H1 (cell line): ENCODE data around the gene SNRNP200. TPM values are rescaled to one million over a fixed set of nuclear protein-coding genes. Genes with fewer than 3 reads are reported as not detected.

Experiments
- CTCF ChIA-PET: fragments of 300-600 bp; sonication (Branson Sonifier 250); formaldehyde crosslinking; loops from one replicate; lab custom pipeline; 2021; ENCODE audit not compliant: partially characterized antibody; lab: Charles Lee
- POLR2A ChIA-PET: fragments of 300-600 bp; sonication (Branson Sonifier 250); formaldehyde crosslinking; loops from one replicate; lab custom pipeline; 2021; ENCODE audit warnings: inconsistent platforms; ENCODE audit not compliant: partially characterized antibody; lab: Charles Lee
- DNase-seq, 2 experiments: peaks; one replicate each; pipeline versions ENCODE4 v3.0.0 to v3.0.0-alpha.2; 2010 to 2022; ENCODE audit warnings: low spot score in 2 of 2, low read depth in 1 of 2, mixed read lengths in 1 of 2
- FAIRE-seq: peaks from 2 replicates; lab custom pipeline; 2011; peaks lifted over from hg19 to GRCh38; lab: Jason Lieb, UNC
- H2AFZ ChIP-seq: 2 replicates; pipeline ENCODE4 v1.8.1; 2012; ENCODE audit warnings: low read length, inconsistent platforms
- H2AK5ac ChIP-seq: 2 replicates; pipeline ENCODE4 v1.6.1; 2013; ENCODE audit warnings: low read depth, low read length
- H2BK120ac ChIP-seq: replicated peaks from 2 replicates; pipeline ENCODE3; 2013; ENCODE audit warnings: low read depth, low read length, inconsistent platforms
- H2BK12ac ChIP-seq: 2 replicates; pipeline ENCODE4 v1.6.1; 2013; ENCODE audit warnings: low read depth, low read length
- H2BK15ac ChIP-seq: 2 replicates; pipeline ENCODE4 v1.6.1; 2013; ENCODE audit warnings: low read length
- H2BK20ac ChIP-seq: 2 replicates; pipeline ENCODE4 v1.6.1; 2013; ENCODE audit warnings: low read length
- H2BK5ac ChIP-seq: 2 replicates; pipeline ENCODE4 v1.6.1; 2013; ENCODE audit warnings: low read depth, low read length
- H3K14ac ChIP-seq: 2 replicates; pipeline ENCODE4 v1.6.1; 2013; ENCODE audit warnings: inconsistent platforms; ENCODE audit not compliant: insufficient read length
- H3K18ac ChIP-seq: 2 replicates; pipeline ENCODE4 v1.6.1; 2013; ENCODE audit warnings: low read length; ENCODE audit errors: extremely low read depth
- H3K23ac ChIP-seq: 2 replicates; pipeline ENCODE4 v1.6.1; 2013; ENCODE audit warnings: inconsistent platforms; ENCODE audit not compliant: insufficient read length
- H3K23me2 ChIP-seq: 2 replicates; pipeline ENCODE4 v1.6.1; 2013; ENCODE audit warnings: low read depth, low read length
- H3K27ac ChIP-seq: 2 replicates; pipeline ENCODE4 v1.6.1; 2011; ENCODE audit warnings: low read depth, low read length, inconsistent platforms
- H3K27me3 ChIP-seq, 4 experiments: replicated peaks in 1 of 4; 1 replicate in 1 of 4; 2 replicates in 3 of 4; pipeline versions ENCODE4 v1.6.1 to v1.8.1; 2011 to 2013; ENCODE audit warnings: low read length in 3 of 4, mild to moderate bottlenecking in 3 of 4, inconsistent platforms in 2 of 4, mixed read lengths in 2 of 4, moderate library complexity in 1 of 4; ENCODE audit not compliant: control insufficient read depth in 3 of 4, insufficient read depth in 3 of 4; ENCODE audit errors: extremely low read depth in 1 of 4
- H3K36me3 ChIP-seq, 4 experiments: 2 replicates each; pipeline versions ENCODE4 v1.6.1 to v1.8.1; 2011 to 2013; ENCODE audit warnings: mild to moderate bottlenecking in 4 of 4, low read length in 3 of 4, moderate library complexity in 2 of 4, control low read depth in 1 of 4, inconsistent platforms in 1 of 4; ENCODE audit not compliant: insufficient read depth in 4 of 4, control insufficient read depth in 2 of 4
- H3K4ac ChIP-seq: replicated peaks from 2 replicates; pipeline ENCODE3; 2013; ENCODE audit warnings: low read length, low read depth, mixed read lengths, inconsistent platforms; ENCODE audit not compliant: insufficient read length
- H3K4me1 ChIP-seq, 4 experiments: replicated peaks in 1 of 4; 1 replicate in 1 of 4; 2 replicates in 3 of 4; pipeline versions ENCODE4 v1.6.1 to v1.8.1; 2011 to 2013; ENCODE audit warnings: low read length in 3 of 4, inconsistent platforms in 2 of 4, mixed read lengths in 1 of 4; ENCODE audit not compliant: insufficient read depth in 4 of 4, control insufficient read depth in 3 of 4
- H3K4me2 ChIP-seq, 2 experiments: 2 replicates each; pipeline versions ENCODE4 v1.6.1 to v1.8.1; 2011 to 2013; ENCODE audit warnings: low read depth in 2 of 2, low read length in 2 of 2, control low read depth in 1 of 2, inconsistent platforms in 1 of 2, mild to moderate bottlenecking in 1 of 2; ENCODE audit not compliant: insufficient read depth in 1 of 2
- H3K4me3 ChIP-seq, 4 experiments: fragments of 200-600, 300-600 bp in 1 of 4; sonication (generic), shearing (Covaris generic), sonication (Bioruptor Twin) in 1 of 4; 2 replicates each; pipeline versions ENCODE4 v1.5.1 to v1.8.1; 2011 to 2016; ENCODE audit warnings: low read length in 4 of 4, low read depth in 3 of 4, control low read depth in 2 of 4, inconsistent platforms in 2 of 4, mild to moderate bottlenecking in 2 of 4, mixed read lengths in 1 of 4, moderate library complexity in 1 of 4; ENCODE audit not compliant: insufficient read depth in 2 of 4; ENCODE audit errors: extremely low read depth in 1 of 4
- H3K56ac ChIP-seq: replicated peaks from 2 replicates; pipeline ENCODE3; 2013; ENCODE audit warnings: low read depth, mild to moderate bottlenecking, mixed read lengths, low read length, inconsistent platforms; ENCODE audit not compliant: insufficient read length
- H3K79me1 ChIP-seq: 2 replicates; pipeline ENCODE4 v1.6.1; 2013; ENCODE audit warnings: low read depth, low read length, control low read depth
- H3K79me2 ChIP-seq, 2 experiments: 2 replicates each; pipeline versions ENCODE4 v1.6.1 to v1.8.1; 2012 to 2013; ENCODE audit warnings: low read length in 2 of 2, mild to moderate bottlenecking in 2 of 2, inconsistent platforms in 1 of 2; ENCODE audit not compliant: insufficient read depth in 2 of 2, control insufficient read depth in 1 of 2
- H3K9ac ChIP-seq, 4 experiments: replicated peaks in 1 of 4; 1 replicate in 1 of 4; 2 replicates in 3 of 4; pipeline versions ENCODE4 v1.6.1 to v1.8.1; 2011 to 2013; ENCODE audit warnings: low read depth in 3 of 4, low read length in 3 of 4, control low read depth in 2 of 4, mild to moderate bottlenecking in 2 of 4, moderate library complexity in 2 of 4, inconsistent platforms in 1 of 4; ENCODE audit errors: extremely low read depth in 1 of 4
- H3K9me3 ChIP-seq, 2 experiments: 2 replicates each; pipeline versions ENCODE4 v1.6.1 to v1.8.1; 2012 to 2013; ENCODE audit warnings: mild to moderate bottlenecking in 2 of 2, moderate library complexity in 2 of 2, control low read depth in 1 of 2, inconsistent platforms in 1 of 2, low read depth in 1 of 2, low read length in 1 of 2, mixed read lengths in 1 of 2; ENCODE audit not compliant: insufficient read depth in 2 of 2
- H4K20me1 ChIP-seq, 2 experiments: replicated peaks in 1 of 2; 2 replicates each; pipeline versions ENCODE3 to v1.8.1; 2011 to 2013; ENCODE audit warnings: inconsistent platforms in 2 of 2, low read length in 2 of 2, mild to moderate bottlenecking in 1 of 2; ENCODE audit not compliant: insufficient read depth in 2 of 2, control insufficient read depth in 1 of 2
- H4K5ac ChIP-seq: 2 replicates; pipeline ENCODE4 v1.6.1; 2013; ENCODE audit warnings: low read length, low read depth, mixed read lengths, inconsistent platforms; ENCODE audit not compliant: insufficient read length
- H4K8ac ChIP-seq: 2 replicates; pipeline ENCODE4 v1.8.0; 2013; ENCODE audit warnings: mild to moderate bottlenecking, moderate library complexity, low read length, inconsistent platforms; ENCODE audit not compliant: insufficient read depth; ENCODE audit errors: extremely low read depth
- H4K91ac ChIP-seq: replicated peaks from 2 replicates; pipeline ENCODE3; 2013; ENCODE audit warnings: low read length, mixed read lengths, inconsistent platforms; ENCODE audit not compliant: insufficient read length
- CHD2 ChIP-seq: IDR thresholded peaks from 2 replicates; pipeline ENCODE4 v1.6.1; 2012; ENCODE audit warnings: low read length, improper control_type of control experiment
- FOSL1 ChIP-seq: IDR thresholded peaks from 2 replicates; pipeline ENCODE4 v1.6.1; 2011; ENCODE audit warnings: mild to moderate bottlenecking, low read depth, low read length, moderate library complexity; ENCODE audit not compliant: insufficient read depth
- RNF2 ChIP-seq: fragments of 200-900, 300-1000 bp; sonication (generic); IDR thresholded peaks from 2 replicates; pipeline ENCODE4 v1.7.1; 2016; ENCODE audit warnings: borderline replicate concordance, low read depth, mild to moderate bottlenecking, antibody characterized with exemption, low read length; ENCODE audit not compliant: poor library complexity, severe bottlenecking; ENCODE audit errors: missing control alignments
- SIX5 ChIP-seq: IDR thresholded peaks from 2 replicates; pipeline ENCODE4 v1.6.1; 2011; ENCODE audit warnings: mild to moderate bottlenecking, low read depth, low read length
- SP2 ChIP-seq: IDR thresholded peaks from 2 replicates; pipeline ENCODE4 v1.6.1; 2012; ENCODE audit warnings: mild to moderate bottlenecking, low read length, inconsistent platforms
- YY1 ChIP-seq: IDR thresholded peaks from 2 replicates; pipeline ENCODE4 v1.6.1; 2011; ENCODE audit warnings: low read depth, mild to moderate bottlenecking, low read length
- WGBS, 2 experiments: shearing (Covaris generic) in 1 of 2; methylation state at CpG; one replicate each; pipeline versions ENCODE4 v1.1.6 to v1.1.7; 2013 to 2015; ENCODE audit warnings: low lambda C conversion rate in 2 of 2, mixed read lengths in 2 of 2, inconsistent platforms in 1 of 2, low coverage in 1 of 2, missing lambda C conversion rate in 1 of 2; ENCODE audit not compliant: insufficient replicate concordance in 2 of 2, insufficient coverage in 1 of 2, insufficient read length in 1 of 2; ENCODE audit errors: extremely low coverage in 1 of 2, missing lambda C conversion rate in 1 of 2; 5-methylcytosine and 5-hydroxymethylcytosine counted together
- polyA plus RNA-seq, 7 experiments: library from polyadenylated mRNA; depleted of rRNA in 3 of 7; stranded (reverse) in 5 of 7; unstranded in 2 of 7; fragments of >200 nt in 5 of 7; fragments of 200-250 nt in 2 of 7; gene quantifications; 1 replicate in 5 of 7; 2 replicates in 1 of 7; 4 replicates in 1 of 7; pipeline versions ENCODE4 v1.2.1 to v1.2.3, GENCODE V29; 2011 to 2013; ENCODE audit warnings: missing spikeins in 2 of 7, mixed read lengths in 2 of 7
- total RNA-seq: library from RNA; stranded (reverse); fragmentation: NEBNext Ultra II Directional; extraction: Animal tissue kit (Norgen Biotek cat#: 25700); gene quantifications from 2 replicates; pipeline ENCODE4 v1.2.1, GENCODE V29; 2021

The SNRNP200 gene
- total and polyA plus RNA-seq, 2 of the 8 experiments (the other 6 are each of a cell fraction or from before 2014, with no cell fraction given): 190 to 289 TPM

DNA sequence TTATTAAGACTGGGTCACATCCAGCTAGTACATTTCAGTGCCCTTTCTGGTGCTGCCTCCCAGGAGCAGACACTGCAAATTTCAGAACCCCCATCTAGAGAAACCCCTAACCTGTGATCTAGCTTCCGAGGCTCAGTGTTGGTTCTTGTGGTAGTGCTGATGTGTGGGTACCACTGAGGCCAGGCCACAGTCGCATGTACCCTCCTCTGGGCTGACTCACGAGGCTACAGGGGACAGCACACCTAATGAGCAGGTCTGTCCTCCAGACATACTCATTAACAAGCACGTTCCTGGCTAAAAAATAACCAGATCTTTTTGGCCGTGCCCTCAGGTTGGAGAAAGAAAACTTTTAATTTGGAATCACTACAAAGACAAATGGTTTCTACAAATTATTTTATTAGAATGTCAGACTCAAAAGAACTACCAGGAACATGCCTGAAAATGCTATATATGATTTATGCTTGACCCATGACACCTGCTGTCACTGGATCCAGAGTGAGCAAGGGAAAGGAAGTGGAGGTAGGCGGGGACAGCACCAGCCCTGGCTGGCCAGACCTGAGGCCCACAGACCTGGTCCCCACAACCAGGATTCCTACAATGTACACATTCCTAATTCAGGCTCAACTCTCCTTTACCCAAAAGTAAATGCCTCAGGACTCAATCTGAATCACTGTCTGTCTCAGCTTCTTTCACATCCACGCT is 30.8 kb downstream of the SNRNP200 start:
- ChIA-PET CTCF (interaction anchor here (0.6 to 1.3 kb wide), 3 partner anchors 17 to 88 kb away, joined by 3 read pairs; no protein-coding TSS in a partner anchor), POLR2A (interaction anchor here (1.1 to 5.2 kb wide), 5 partner anchors 9 to 71 kb away, joined by 3 to 42 read pairs (median 6); no protein-coding TSS in a partner anchor)
- H2BK15ac ChIP-seq: no peak overlapping the region

More for the DNA sequence above, 30.8 kb downstream of the SNRNP200 start:
- H3K18ac ChIP-seq: no peak overlapping the region
- FAIRE-seq: no peak
- no peaks in the 10 kb centered on the region for H3K23me2 ChIP-seq
- H3K27ac ChIP-seq: no peak overlapping the region
- H2AFZ ChIP-seq: no peak overlapping the region
- H3K79me2 ChIP-seq: no peaks in the 10 kb centered on the region
- H3K4me3 ChIP-seq: no peak overlapping the region
- no peak overlapping the region for H4K91ac ChIP-seq
- H3K23ac ChIP-seq: no peak overlapping the region
- no peak overlapping the region for H2BK20ac ChIP-seq
- H3K14ac ChIP-seq: no peak overlapping the region
- no peak overlapping the region for H2BK120ac ChIP-seq
- WGBS, 2 experiments: 92% methylated on average over 7 of the region's 7 CpGs; no CpG with 5 or more reads in 1 of the 2 experiments
- no peak overlapping the region for H3K4me2 ChIP-seq
- H3K36me3 ChIP-seq: peaks cover 29 to 60% (median 54%) of the 10 kb centered on the region in 4 experiments
- no peak overlapping the region for H4K8ac ChIP-seq
- H2BK5ac ChIP-seq: no peak overlapping the region
- H3K79me1 ChIP-seq: no peaks in the 10 kb centered on the region
- peaks cover 0 to 12% of the 10 kb centered on the region in 2 experiments for H4K20me1 ChIP-seq
- no peaks in the 10 kb centered on the region for H3K27me3 ChIP-seq
- TF ChIP-seq SIX5 (no peak), YY1 (no peak), CHD2 (no peak), RNF2 (no peak), SP2 (no peak), FOSL1 (no peak)
- no peak overlapping the region for H2AK5ac ChIP-seq
- no peaks in the 10 kb centered on the region for H3K9me3 ChIP-seq
- no peak overlapping the region for H3K56ac ChIP-seq
- no peak overlapping the region for H3K9ac ChIP-seq
- no peaks in the 10 kb centered on the region for H3K4me1 ChIP-seq
- H3K4ac ChIP-seq: no peak overlapping the region
- DNase-seq: no peak
- no peak overlapping the region for H4K5ac ChIP-seq
- no peak overlapping the region for H2BK12ac ChIP-seq
